Skin epidermis (tissue), 12 donors: ENCODE results near the gene REXO1.
"Not testable (repeated sequence)": the region's sequence is repeated elsewhere in the genome, so short reads cannot be mapped to it uniquely, and the experiment has no call there.

ENCODE experiments used
- H3K27ac ChIP-seq, 21 experiments: fragments of 200-600 bp; sonication (generic) in 11 of 21; one replicate each; pipeline ENCODE4 v1.5.0; 2020; ENCODE audit warnings: mild to moderate bottlenecking in 3 of 21, inconsistent platforms in 2 of 21, moderate library complexity in 2 of 21
- H3K4me3 ChIP-seq, 7 experiments: fragments of 200-600 bp; sonication (generic) in 2 of 7; one replicate each; pipeline ENCODE4 v1.5.0; 2020; ENCODE audit warnings: inconsistent platforms in 2 of 7, mild to moderate bottlenecking in 2 of 7, moderate library complexity in 1 of 7

The REXO1 gene

GRCh38 chr19:1807695-1808394 lies 40.4 kb downstream of the REXO1 start:
- Histone ChIP-seq H3K4me3 (no peak overlapping the region), H3K27ac (no peak overlapping the region)

GRCh38 chr19:1807030-1807694 lies 41.1 kb downstream of the REXO1 start:
- no peak overlapping the region for H3K4me3 ChIP-seq
- no peak overlapping the region for H3K27ac ChIP-seq

GRCh38 chr19:1806184-1807029 lies 41.9 kb downstream of the REXO1 start:
- H3K4me3 ChIP-seq: no peak overlapping the region
- no peak overlapping the region for H3K27ac ChIP-seq

GRCh38 chr19:1805401-1806183 lies 42.7 kb downstream of the REXO1 start:
- Histone ChIP-seq H3K27ac (no peak overlapping the region), H3K4me3 (no peak overlapping the region)

- Histone ChIP-seq H3K4me3 (no peak overlapping the region), H3K27ac (no peak overlapping the region)
Observed at GRCh38 chr19:1804858-1805257, 43.4 kb downstream of the REXO1 start.

- Histone ChIP-seq H3K4me3 (no peak overlapping the region), H3K27ac (no peak overlapping the region)
Observed at GRCh38 chr19:1799695-1800342, 48.5 kb downstream of the REXO1 start.

- not testable (repeated sequence) for H3K27ac ChIP-seq
Observed at GRCh38 chr19:1797313-1797712, 51.0 kb downstream of the REXO1 start.

GRCh38 chr19:1796395-1797142 lies 51.7 kb downstream of the REXO1 start:
- Histone ChIP-seq H3K27ac (no peak overlapping the region), H3K4me3 (no peak overlapping the region)

More at GRCh38 chr19:1797313-1797712, 51.0 kb downstream of the REXO1 start:
- not testable (repeated sequence) for H3K4me3 ChIP-seq

- no peak overlapping the region for H3K27ac ChIP-seq
- no peak overlapping the region for H3K4me3 ChIP-seq
Observed at GRCh38 chr19:1794424-1795172, 53.7 kb downstream of the REXO1 start.

- no peak overlapping the region for H3K27ac ChIP-seq
- H3K4me3 ChIP-seq: no peak overlapping the region
Observed at GRCh38 chr19:1791879-1792278, 56.4 kb downstream of the REXO1 start.

- H3K27ac ChIP-seq: no peak overlapping the region
- H3K4me3 ChIP-seq: no peak overlapping the region
Observed at GRCh38 chr19:1790054-1790792, 58.1 kb downstream of the REXO1 start.

GRCh38 chr19:1789261-1790041 lies 58.8 kb downstream of the REXO1 start:
- no peak overlapping the region for H3K27ac ChIP-seq
- H3K4me3 ChIP-seq: no peak overlapping the region

- H3K4me3 ChIP-seq: no peak overlapping the region
Observed at GRCh38 chr19:1787116-1787515, 61.2 kb downstream of the REXO1 start.

GRCh38 chr19:1786668-1787067 lies 61.6 kb downstream of the REXO1 start:
- Histone ChIP-seq H3K27ac (no peak overlapping the region), H3K4me3 (no peak overlapping the region)

More at GRCh38 chr19:1787116-1787515, 61.2 kb downstream of the REXO1 start:
- no peak overlapping the region for H3K27ac ChIP-seq

- H3K4me3 ChIP-seq: no peak overlapping the region
- H3K27ac ChIP-seq: no peak overlapping the region
Observed at GRCh38 chr19:1785310-1785709, 63.0 kb downstream of the REXO1 start.

GRCh38 chr19:1783874-1784273 lies 64.4 kb downstream of the REXO1 start:
- H3K4me3 ChIP-seq: no peak overlapping the region
- H3K27ac ChIP-seq: no peak overlapping the region

GRCh38 chr19:1783354-1783753 lies 64.9 kb downstream of the REXO1 start:
- Histone ChIP-seq H3K4me3 (no peak overlapping the region), H3K27ac (no peak overlapping the region)
